ENCODE measurements around the gene SLC24A3.

The SLC24A3 gene

DNA sequence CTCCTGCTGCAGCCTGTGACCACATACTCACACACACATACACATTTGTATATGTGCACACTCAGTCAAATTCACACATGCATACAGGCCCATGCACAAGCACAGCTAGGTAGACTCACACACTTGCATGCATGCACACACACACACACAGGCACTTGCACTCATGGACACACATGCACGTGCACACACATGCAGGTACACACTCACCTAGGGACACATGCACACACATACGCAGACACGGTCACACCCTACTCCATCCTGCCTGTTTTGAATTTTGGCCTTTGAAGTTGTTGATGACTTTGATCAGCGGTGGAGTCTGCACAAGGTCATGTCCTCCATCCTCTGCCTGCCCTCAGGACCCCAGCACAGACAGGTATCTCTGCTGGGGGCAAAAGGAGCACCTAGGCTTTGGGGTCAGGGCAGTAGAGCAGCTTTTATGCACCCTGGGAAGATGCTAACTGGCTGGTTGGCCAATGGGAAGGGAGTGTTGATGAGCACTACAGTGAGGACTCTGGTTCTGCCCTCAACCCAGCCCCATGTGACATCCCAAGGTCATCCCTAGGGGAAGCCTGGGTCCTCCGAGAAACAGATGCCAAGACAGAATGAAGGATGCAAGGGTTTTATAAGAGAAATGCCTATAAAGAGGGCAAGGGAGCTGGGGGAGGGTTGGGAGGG lies 218.3 kb downstream of the SLC24A3 start:
- DNase-seq (ENCODE audit: low read depth, low spot score): no peak
- Histone ChIP-seq H3K27ac (no peak overlapping the region), H3K9me3 (ENCODE audit: low read depth, low read length) (no peaks in the 10 kb centered on the region), H3K4me3 (no peak overlapping the region), H3K9ac (ENCODE audit: insufficient read length) (no peak overlapping the region), H3K36me3 (ENCODE audit: insufficient read depth, low read length) (no peaks in the 10 kb centered on the region)
- no peak for TF ChIP-seq POLR2AphosphoS5 (IDR thresholded peaks at IDR 0.05; ENCODE audit: borderline replicate concordance, low read depth, low read length)

DNA sequence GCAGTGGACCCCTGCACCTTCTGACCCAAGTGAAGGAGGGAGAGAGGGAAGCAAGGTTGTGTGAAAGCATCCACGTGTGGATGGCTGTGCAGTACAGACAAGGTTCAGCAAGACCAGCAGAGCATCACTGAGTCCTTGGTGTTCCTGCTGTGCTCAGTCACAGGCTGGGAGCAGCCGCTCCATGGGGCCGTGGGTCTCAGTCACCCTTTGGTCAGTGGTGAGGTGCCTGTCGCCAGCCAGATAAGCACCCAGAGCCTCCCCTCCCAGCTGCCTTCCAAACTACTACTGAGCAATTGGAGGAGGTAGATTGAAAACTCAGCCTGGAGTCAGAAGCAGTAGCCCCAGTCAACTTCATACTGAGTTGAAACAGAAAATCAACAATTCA lies 218.9 kb downstream of the SLC24A3 start:
- Histone ChIP-seq H3K9ac (ENCODE audit: insufficient read length) (no peak overlapping the region), H3K27ac (no peak overlapping the region), H3K36me3 (ENCODE audit: insufficient read depth, low read length) (no peaks in the 10 kb centered on the region), H3K4me3 (no peak overlapping the region), H3K9me3 (ENCODE audit: low read depth, low read length) (no peaks in the 10 kb centered on the region)
- no peak for DNase-seq (ENCODE audit: low read depth, low spot score)
- TF ChIP-seq FOXP2 (optimal IDR thresholded peaks at IDR 0.05; ENCODE audit: control extremely low read depth, extremely low read length, insufficient read depth) (no peak), EZH2 (IDR thresholded peaks at IDR 0.05) (no peak), POLR2AphosphoS5 (IDR thresholded peaks at IDR 0.05; ENCODE audit: borderline replicate concordance, low read depth, low read length) (no peak)

DNA sequence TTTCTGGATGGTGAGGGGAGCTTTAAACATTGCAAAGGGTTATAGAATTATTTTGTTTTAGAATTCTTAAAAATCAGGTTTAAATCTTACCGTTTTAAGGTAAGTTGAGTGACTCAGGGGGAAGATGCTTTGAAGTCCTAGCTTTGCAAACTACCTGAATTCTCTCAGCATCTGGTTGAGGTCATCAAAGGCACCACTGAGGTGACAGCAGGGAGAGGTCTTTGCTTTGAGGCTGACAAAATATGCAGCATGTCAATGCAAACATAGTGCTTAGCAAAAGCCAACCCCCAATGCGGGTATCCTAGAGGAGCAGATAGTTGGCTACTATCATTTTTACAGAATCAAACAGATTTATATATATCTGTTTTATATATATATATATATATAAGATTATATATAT lies 219.5 kb downstream of the SLC24A3 start:
- TF ChIP-seq POLR2AphosphoS5 (IDR thresholded peaks at IDR 0.05; ENCODE audit: borderline replicate concordance, low read depth, low read length) (no peak), FOXP2 (optimal IDR thresholded peaks at IDR 0.05; ENCODE audit: control extremely low read depth, extremely low read length, insufficient read depth) (no peak), EZH2 (IDR thresholded peaks at IDR 0.05) (no peak)
- H3K9me3 ChIP-seq (ENCODE audit: low read depth, low read length): no peaks in the 10 kb centered on the region
- DNase-seq (ENCODE audit: low read depth, low spot score): no peak
- no peak overlapping the region for H3K9ac ChIP-seq (ENCODE audit: insufficient read length)
- H3K36me3 ChIP-seq (ENCODE audit: insufficient read depth, low read length): no peaks in the 10 kb centered on the region
- H3K27ac ChIP-seq: no peak overlapping the region
- H3K4me3 ChIP-seq: no peak overlapping the region

DNA sequence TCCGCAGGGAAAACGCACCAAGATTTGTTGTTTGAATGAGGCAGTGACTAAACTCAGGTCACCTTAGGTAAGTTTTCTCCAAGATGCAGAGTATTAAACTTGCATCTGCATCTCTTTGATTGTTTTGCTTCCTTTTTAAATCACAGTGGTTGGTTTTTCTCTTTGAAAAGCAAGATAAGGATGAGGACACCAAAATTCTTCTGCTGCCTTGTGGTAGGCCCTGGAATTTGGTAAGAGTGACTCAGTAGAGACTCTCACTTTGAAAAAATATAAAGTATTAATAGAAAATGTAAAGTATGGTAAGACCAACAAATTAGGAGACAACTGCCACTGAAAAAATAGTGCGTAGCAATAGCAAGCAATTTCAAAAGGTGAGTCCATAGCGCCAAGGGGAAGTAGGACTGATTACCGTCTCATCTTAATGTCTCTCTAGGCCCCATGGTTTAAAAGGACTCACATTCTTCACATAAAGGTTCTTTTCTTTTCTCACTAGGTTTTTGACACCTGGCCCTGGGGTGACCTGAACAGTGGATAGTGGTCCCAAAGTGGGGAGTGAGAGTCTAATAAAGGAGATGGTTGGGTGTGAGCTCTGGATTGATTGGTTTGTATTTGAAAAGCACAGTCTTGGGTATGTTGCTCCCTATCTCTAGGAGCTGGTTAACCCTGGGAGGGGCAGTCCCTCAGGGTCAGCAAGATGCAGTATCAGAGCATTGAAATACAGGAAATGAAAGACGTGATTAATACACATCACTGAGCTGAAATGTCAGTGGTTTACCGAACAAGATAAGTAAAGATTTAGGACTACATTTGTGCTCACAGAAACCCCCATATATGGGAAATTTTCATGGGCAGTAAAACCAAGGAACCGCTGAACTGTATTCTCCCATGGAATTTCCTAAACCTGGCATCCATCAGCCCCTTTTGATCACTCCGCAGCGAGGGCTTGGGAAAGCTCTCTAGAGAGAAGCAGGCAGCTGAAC lies 221.2 kb downstream of the SLC24A3 start:
- DNase-seq (ENCODE audit: low read depth, low spot score): no peak
- no peak overlapping the region for H3K4me3 ChIP-seq
- no peak for TF ChIP-seq EZH2 (IDR thresholded peaks at IDR 0.05)
- no peak for TF ChIP-seq FOXP2 (optimal IDR thresholded peaks at IDR 0.05; ENCODE audit: control extremely low read depth, extremely low read length, insufficient read depth)
- TF ChIP-seq POLR2AphosphoS5 (IDR thresholded peaks at IDR 0.05; ENCODE audit: borderline replicate concordance, low read depth, low read length): no peak
- no peaks in the 10 kb centered on the region for H3K36me3 ChIP-seq (ENCODE audit: insufficient read depth, low read length)
- no peaks in the 10 kb centered on the region for H3K9me3 ChIP-seq (ENCODE audit: low read depth, low read length)
- H3K9ac ChIP-seq (ENCODE audit: insufficient read length): no peak overlapping the region
- H3K27ac ChIP-seq: no peak overlapping the region

DNA sequence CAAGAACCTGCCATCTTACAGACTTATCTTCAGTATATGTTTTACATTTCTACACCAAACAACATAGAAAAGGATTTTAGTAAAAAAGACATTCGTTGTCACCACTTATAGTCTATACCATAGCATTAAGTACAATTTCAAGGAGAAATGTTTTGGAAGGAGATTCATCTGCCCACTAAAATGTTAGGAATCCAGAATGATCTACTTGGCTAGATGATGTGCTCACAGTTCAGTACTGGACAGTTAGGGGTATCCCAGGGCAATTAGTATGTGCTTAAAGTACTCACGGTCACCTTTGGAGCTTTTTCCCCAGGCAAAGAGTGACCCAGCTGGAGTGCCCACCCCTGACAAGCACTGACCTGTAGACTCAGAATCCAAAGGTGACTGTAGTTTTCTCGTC lies 222.9 kb downstream of the SLC24A3 start:
- no peak overlapping the region for H3K9ac ChIP-seq (ENCODE audit: insufficient read length)
- no peak for DNase-seq (ENCODE audit: low read depth, low spot score)

DNA sequence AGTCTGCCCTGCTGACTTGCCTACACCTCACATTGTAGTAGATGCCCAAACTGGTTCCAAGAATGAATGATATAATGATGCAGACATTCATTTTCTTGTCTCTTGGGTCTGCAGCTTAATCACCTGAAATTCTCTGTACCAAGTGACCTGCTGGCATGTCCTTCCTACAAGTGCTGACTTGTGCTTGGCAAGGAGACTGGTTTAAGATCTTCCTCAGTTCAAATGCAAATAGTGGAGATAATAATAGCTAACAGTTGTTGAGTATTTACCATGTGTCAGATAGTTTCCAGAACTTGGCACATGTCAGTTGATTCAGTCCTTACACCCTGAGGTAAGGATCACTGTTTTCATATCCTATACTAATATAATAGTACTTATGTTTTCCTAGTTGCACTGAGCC lies 223.4 kb downstream of the SLC24A3 start:
- Histone ChIP-seq H3K27ac (no peak overlapping the region), H3K9ac (ENCODE audit: insufficient read length) (no peak overlapping the region)
- TF ChIP-seq FOXP2 (optimal IDR thresholded peaks at IDR 0.05; ENCODE audit: control extremely low read depth, extremely low read length, insufficient read depth) (no peak), EZH2 (IDR thresholded peaks at IDR 0.05) (no peak), POLR2AphosphoS5 (IDR thresholded peaks at IDR 0.05; ENCODE audit: borderline replicate concordance, low read depth, low read length) (no peak)

More for the DNA sequence above, 222.9 kb downstream of the SLC24A3 start:
- H3K9me3 ChIP-seq (ENCODE audit: low read depth, low read length): no peaks in the 10 kb centered on the region
- no peak for TF ChIP-seq EZH2 (IDR thresholded peaks at IDR 0.05)
- H3K4me3 ChIP-seq: no peak overlapping the region
- H3K27ac ChIP-seq: no peak overlapping the region
- H3K36me3 ChIP-seq (ENCODE audit: insufficient read depth, low read length): no peaks in the 10 kb centered on the region

DNA sequence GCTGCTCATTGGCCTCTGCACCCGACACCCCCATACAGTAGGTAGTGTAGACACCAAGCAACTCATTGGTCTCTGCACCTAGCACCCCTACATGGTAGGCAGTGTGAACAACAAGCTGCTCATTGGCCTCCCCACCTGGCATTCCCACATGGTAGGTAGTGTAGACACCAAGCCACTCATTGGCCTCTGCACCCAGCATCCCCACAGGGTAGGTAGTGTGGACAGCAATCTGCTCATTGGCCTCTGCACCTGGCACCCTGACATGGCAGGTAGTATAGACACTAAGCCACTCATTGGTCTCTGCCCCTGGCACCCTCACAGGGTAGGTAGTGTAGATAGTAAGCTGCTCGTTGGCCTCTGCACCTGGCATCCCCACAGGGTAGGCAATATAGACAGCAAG lies 226.0 kb downstream of the SLC24A3 start:
- H3K4me3 ChIP-seq: no peak overlapping the region
- H3K9me3 ChIP-seq (ENCODE audit: low read depth, low read length): peaks cover 7% of the 10 kb centered on the region; the same call in 1 of the 2 replicates
- H3K36me3 ChIP-seq (ENCODE audit: insufficient read depth, low read length): no peaks in the 10 kb centered on the region
- H3K9ac ChIP-seq (ENCODE audit: insufficient read length): no peak overlapping the region
- no peak for DNase-seq (ENCODE audit: low read depth, low spot score)
- no peak for TF ChIP-seq FOXP2 (optimal IDR thresholded peaks at IDR 0.05; ENCODE audit: control extremely low read depth, extremely low read length, insufficient read depth)
- no peak for TF ChIP-seq POLR2AphosphoS5 (IDR thresholded peaks at IDR 0.05; ENCODE audit: borderline replicate concordance, low read depth, low read length)
- no peak for TF ChIP-seq EZH2 (IDR thresholded peaks at IDR 0.05)
- no peak overlapping the region for H3K27ac ChIP-seq

More for the DNA sequence above, 223.4 kb downstream of the SLC24A3 start:
- H3K4me3 ChIP-seq: no peak overlapping the region
- DNase-seq (ENCODE audit: low read depth, low spot score): no peak
- H3K36me3 ChIP-seq (ENCODE audit: insufficient read depth, low read length): no peaks in the 10 kb centered on the region
- no peaks in the 10 kb centered on the region for H3K9me3 ChIP-seq (ENCODE audit: low read depth, low read length)

DNA sequence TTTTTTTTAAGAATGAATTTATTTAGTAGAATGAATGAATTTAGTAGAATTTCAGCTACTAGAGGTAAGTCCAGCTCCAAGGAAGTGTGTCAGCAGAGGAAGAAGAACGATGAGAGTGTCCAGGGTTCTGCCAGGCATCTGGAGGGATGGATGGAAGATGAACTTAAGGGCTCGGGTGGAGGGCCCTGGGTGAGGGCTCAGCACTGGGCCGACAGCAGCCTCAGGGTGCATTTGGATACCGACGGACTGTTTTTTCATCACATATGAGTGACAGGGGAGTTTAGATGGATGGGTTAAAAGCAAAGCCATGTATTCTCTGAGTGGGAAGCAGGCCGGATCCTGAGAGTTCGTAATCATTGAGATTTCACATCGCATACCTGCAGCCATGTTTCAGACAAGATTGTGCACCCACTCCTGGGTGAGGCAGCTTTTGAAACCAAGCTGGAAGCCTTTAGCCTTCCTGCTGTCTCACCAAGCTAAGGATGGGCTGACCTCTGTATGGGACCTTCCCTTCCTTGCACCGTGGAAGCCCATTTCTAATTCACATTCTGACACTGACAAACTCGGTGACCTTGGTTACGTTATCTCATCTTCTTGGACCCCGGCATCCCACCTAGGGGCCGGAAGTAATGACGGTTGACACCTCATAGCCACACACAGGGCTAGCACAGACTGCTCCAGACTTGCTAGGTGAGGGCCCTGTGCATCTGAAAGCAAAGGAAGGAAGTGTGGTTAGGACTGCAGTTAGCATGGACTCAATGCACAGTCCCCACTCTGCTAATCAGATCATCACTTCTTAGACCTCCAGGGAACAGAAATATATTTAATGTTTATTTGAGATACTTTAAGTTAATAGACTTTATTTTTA lies 228.5 kb downstream of the SLC24A3 start:
- Histone ChIP-seq H3K9ac (ENCODE audit: insufficient read length) (no peak overlapping the region), H3K9me3 (ENCODE audit: low read depth, low read length) (peaks cover 7% of the 10 kb centered on the region; the same call in 1 of the 2 replicates), H3K36me3 (ENCODE audit: insufficient read depth, low read length) (no peaks in the 10 kb centered on the region), H3K27ac (no peak overlapping the region), H3K4me3 (no peak overlapping the region)
- no peak for TF ChIP-seq EZH2 (IDR thresholded peaks at IDR 0.05)
- DNase-seq (ENCODE audit: low read depth, low spot score): no peak
